K562 (cell line): ENCODE measurements around the gene CASKIN2. TPM values are rescaled to one million over a fixed set of nuclear protein-coding genes. Genes with fewer than 3 reads are reported as not detected.

Experiments used
- ATAC-seq: fragments of 200-7000 bp; cut with Tn5 transposase; 3 replicates; pipeline ENCODE4 v1.9.1; 2020; ENCODE audit warnings: moderate library complexity
- BruUV-seq: library from RNA; stranded (reverse); fragments of 400-500 nt; replicated peaks from 2 replicates; lab custom pipeline; 2021; lab: Mats Ljungman, UMichigan
- CTCF ChIA-PET: fragments of 300-600 bp; formaldehyde crosslinking; extraction: SDS; loops from one replicate; lab custom pipeline; 2021; ENCODE audit warnings: low intra/inter-chr PET ratio; lab: Yijun Ruan, JAX
- POLR2A ChIA-PET: fragments of 300-600, 350-650 bp; sonication (Branson Sonifier 250); formaldehyde crosslinking; extraction: SDS; loops from one replicate; lab custom pipeline; 2021; ENCODE audit warnings: antibody characterized with exemption, inconsistent platforms; lab: Yijun Ruan, JAX
- DNase-seq, 4 experiments: peaks; one replicate each; pipeline versions ENCODE4 v3.0.0 to v3.0.0-alpha.2; 2011 to 2018; ENCODE audit warnings: low spot score in 3 of 4, mixed read lengths in 3 of 4; ENCODE audit errors: extremely low read depth in 1 of 4
- FAIRE-seq: peaks from 2 replicates; lab custom pipeline; 2011; peaks lifted over from hg19 to GRCh38; lab: Jason Lieb, UNC
- H2AFZ ChIP-seq: 2 replicates; pipeline ENCODE4 v1.6.0; 2011; ENCODE audit warnings: low read depth, low read length, control low read depth, inconsistent platforms
- H3K27ac ChIP-seq: fragments of 200-600 bp; 3 replicates; pipeline ENCODE4 v1.8.0; 2011; ENCODE audit warnings: low read depth, mild to moderate bottlenecking, control low read depth, inconsistent platforms, low read length, moderate library complexity, mixed read lengths; ENCODE audit errors: extremely low read depth
- H3K27me3 ChIP-seq, 2 experiments: fragments of 300-600 bp in 1 of 2; 2 replicates in 1 of 2; 3 replicates in 1 of 2; pipeline versions ENCODE4 v1.6.0 to v1.8.0; 2011; ENCODE audit warnings: inconsistent platforms in 2 of 2, low read length in 2 of 2, mild to moderate bottlenecking in 1 of 2, mixed read lengths in 1 of 2, moderate library complexity in 1 of 2; ENCODE audit not compliant: control insufficient read depth in 2 of 2, insufficient read depth in 2 of 2
- H3K36me3 ChIP-seq: fragments of 300-600 bp; 3 replicates; pipeline ENCODE4 v1.8.0; 2011; ENCODE audit warnings: mild to moderate bottlenecking, low read length, inconsistent platforms; ENCODE audit not compliant: control insufficient read depth, insufficient read depth
- H3K4me1 ChIP-seq, 2 experiments: fragments of 200-600 bp in 1 of 2; replicated peaks in 1 of 2; 2 replicates in 1 of 2; 3 replicates in 1 of 2; pipeline versions ENCODE4 v1.5.1 to v1.8.0; 2011; ENCODE audit warnings: inconsistent platforms in 2 of 2, low read length in 2 of 2, mild to moderate bottlenecking in 1 of 2, mixed read lengths in 1 of 2, moderate library complexity in 1 of 2; ENCODE audit not compliant: control insufficient read depth in 2 of 2, insufficient read depth in 2 of 2
- H3K4me2 ChIP-seq: 2 replicates; pipeline ENCODE4 v1.6.1; 2011; ENCODE audit warnings: low read length, control low read depth, inconsistent platforms, mixed read lengths; ENCODE audit not compliant: insufficient read depth
- H3K4me3 ChIP-seq: fragments of 200-600 bp; sonication (generic), shearing (Covaris generic); 2 replicates; pipeline ENCODE4 v1.5.1; 2016; ENCODE audit warnings: control low read depth, inconsistent platforms
- H3K79me2 ChIP-seq: fragments of 200-600 bp; 3 replicates; pipeline ENCODE4 v1.8.0; 2011; ENCODE audit warnings: low read length, inconsistent platforms; ENCODE audit not compliant: control insufficient read depth, insufficient read depth
- H3K9ac ChIP-seq, 2 experiments: 2 replicates each; pipeline versions ENCODE4 v1.6.0 to v1.6.1; 2011; ENCODE audit warnings: low read depth in 2 of 2, low read length in 2 of 2, control low read depth in 1 of 2, inconsistent platforms in 1 of 2, mild to moderate bottlenecking in 1 of 2, mixed read lengths in 1 of 2; ENCODE audit not compliant: insufficient read depth in 1 of 2
- H3K9me1 ChIP-seq: one replicate; pipeline ENCODE4 v1.6.0; 2011; ENCODE audit warnings: inconsistent platforms, mild to moderate bottlenecking, low read length, moderate library complexity; ENCODE audit not compliant: control insufficient read depth, insufficient read depth
- H3K9me3 ChIP-seq: replicated peaks from 2 replicates; pipeline ENCODE4 v1.5.1; 2011; ENCODE audit warnings: low read depth, low read length, inconsistent platforms; ENCODE audit not compliant: control insufficient read depth, insufficient read depth
- H4K20me1 ChIP-seq: replicated peaks from 2 replicates; pipeline ENCODE4 v1.6.1; 2011; ENCODE audit warnings: low read length, inconsistent platforms, mixed read lengths; ENCODE audit not compliant: control insufficient read depth, insufficient read depth
- EHMT2 ChIP-seq: fragments of 450-650 bp; IDR thresholded peaks from 2 replicates; pipeline ENCODE4 v1.6.1; 2018; ENCODE audit warnings: antibody characterized with exemption
- ETV1 ChIP-seq: fragments of 450-650 bp; conservative IDR thresholded peaks from 2 replicates; pipeline ENCODE4 v1.6.1; 2016; ENCODE audit warnings: missing genetic modification characterization, control low read depth, low read depth, missing compliant biosample characterization
- EZH2 ChIP-seq: IDR thresholded peaks from 2 replicates; pipeline ENCODE4 v1.6.1; 2012; ENCODE audit warnings: low read depth, mild to moderate bottlenecking, inconsistent platforms, low read length, borderline replicate concordance
- FOXJ3 ChIP-seq: sonication (generic); formaldehyde crosslinking; IDR thresholded peaks from 2 replicates; pipeline ENCODE4 v1.4.0; 2020; ENCODE audit warnings: mild to moderate bottlenecking, missing genetic modification reagents
- FOXK1 ChIP-seq: sonication (generic); formaldehyde crosslinking; IDR thresholded peaks from 2 replicates; pipeline ENCODE4 v1.8.0; 2022; ENCODE audit warnings: missing genetic modification reagents, mild to moderate bottlenecking, borderline replicate concordance
- ID3 ChIP-seq, 2 experiments: fragments of 250-450 bp in 1 of 2; fragments of 450-650 bp in 1 of 2; sonication (Bioruptor Pico) in 1 of 2; IDR thresholded peaks; 2 replicates each; pipeline versions ENCODE4 v1.6.1 to v1.8.0; 2016 to 2021; ENCODE audit warnings: mild to moderate bottlenecking in 2 of 2, moderate library complexity in 2 of 2, missing compliant biosample characterization in 1 of 2, missing genetic modification characterization in 1 of 2
- ILK ChIP-seq: fragments of 450-650 bp; IDR thresholded peaks from 2 replicates; pipeline ENCODE4 v1.6.1; 2016; ENCODE audit warnings: missing genetic modification characterization, low read depth, mild to moderate bottlenecking, missing compliant biosample characterization, moderate library complexity, borderline replicate concordance
- KDM1A ChIP-seq, 2 experiments: fragments of 450-650 bp; IDR thresholded peaks; 2 replicates each; pipeline ENCODE4 v1.6.1; 2016; ENCODE audit warnings: mild to moderate bottlenecking in 2 of 2
- LARP7 ChIP-seq: fragments of 450-650 bp; IDR thresholded peaks from 2 replicates; pipeline ENCODE4 v1.6.1; 2016
- MTA2 ChIP-seq: fragments of 450-650 bp; IDR thresholded peaks from 2 replicates; pipeline ENCODE4 v1.6.1; 2016; ENCODE audit warnings: low read depth
- NCOA2 ChIP-seq, 2 experiments: fragments of 450-650 bp; IDR thresholded peaks; 2 replicates each; pipeline ENCODE4 v1.6.1; 2018; ENCODE audit warnings: mild to moderate bottlenecking in 2 of 2, moderate library complexity in 1 of 2; ENCODE audit not compliant: partially characterized antibody in 2 of 2
- PHF20 ChIP-seq: fragments of 450-650 bp; IDR thresholded peaks from 2 replicates; pipeline ENCODE4 v1.6.1; 2018; ENCODE audit not compliant: partially characterized antibody
- RAD51 ChIP-seq: fragments of 450-650 bp; IDR thresholded peaks from 2 replicates; pipeline ENCODE4 v1.7.1; 2016; ENCODE audit warnings: low read depth, mild to moderate bottlenecking, borderline replicate concordance
- RFX5 ChIP-seq: IDR thresholded peaks from 2 replicates; pipeline ENCODE4 v1.6.1; 2011; ENCODE audit warnings: low read depth, mild to moderate bottlenecking, improper control_type of control experiment, low read length
- SMAD3 ChIP-seq: fragments of 450-650 bp; formaldehyde crosslinking; conservative IDR thresholded peaks from 2 replicates; pipeline ENCODE4 v1.4.0; 2020; ENCODE audit warnings: mild to moderate bottlenecking
- SP2 ChIP-seq: IDR thresholded peaks from 2 replicates; pipeline ENCODE4 v1.6.1; 2011; ENCODE audit warnings: mild to moderate bottlenecking, low read depth, low read length, moderate library complexity; ENCODE audit not compliant: poor library complexity, severe bottlenecking; ENCODE audit errors: extremely low read depth
- STAT6 ChIP-seq: sonication (generic); formaldehyde crosslinking; IDR thresholded peaks from 2 replicates; pipeline ENCODE4 v1.8.1; 2023; ENCODE audit warnings: mild to moderate bottlenecking, missing genetic modification reagents
- TRIM28 ChIP-seq: fragments of 450-650 bp; IDR thresholded peaks from 2 replicates; pipeline ENCODE4 v1.6.1; 2017
- ZNF12 ChIP-seq: sonication (generic); formaldehyde crosslinking; IDR thresholded peaks from 2 replicates; pipeline ENCODE4 v1.4.0; 2020; ENCODE audit warnings: mild to moderate bottlenecking, missing genetic modification reagents
- WGBS: fragments of 100-300 bp; shearing (Covaris generic); methylation state at CpG from one replicate; pipeline ENCODE4 v1.1.6; 2016; ENCODE audit warnings: low coverage, mixed read lengths; ENCODE audit not compliant: insufficient coverage; ENCODE audit errors: missing lambda C conversion rate; 5-methylcytosine and 5-hydroxymethylcytosine counted together
- in situ Hi-C: fragments of 300-500 bp; cut with MboI; formaldehyde crosslinking; loops from 4 replicates; pipeline ENCODE4 v1.15.0; 2018; ENCODE audit warnings: inconsistent platforms, mixed read lengths
- intact Hi-C: fragments of 100-400 bp; cut with micrococcal nuclease; formaldehyde crosslinking; loops from 2 replicates; pipeline ENCODE4 v1.14.2; 2022
- polyA plus RNA-seq, 8 experiments: library from polyadenylated mRNA; depleted of rRNA in 4 of 8; stranded (reverse) in 5 of 8; unstranded in 3 of 8; fragments of >200 nt; fragmentation: Nextera tagmentation in 2 of 8; fragmentation: Illumina TruSeq in 1 of 8; extraction: Ambion mirVana in 2 of 8; extraction: Trizol in 1 of 8; gene quantifications; 2 replicates each; pipeline versions ENCODE4 v1.2.1 to v1.2.3, GENCODE V29; 2011 to 2014; ENCODE audit warnings: inconsistent platforms in 1 of 8, missing spikeins in 1 of 8
- total RNA-seq, 7 experiments: library from RNA; depleted of rRNA in 6 of 7; stranded (reverse); fragments of >200 nt in 6 of 7; fragmentation: Illumina TruSeq in 2 of 7; extraction: Trizol in 2 of 7; gene quantifications; 2 replicates each; pipeline versions ENCODE4 v1.2.1 to v1.2.3, GENCODE V29; 2011 to 2021; ENCODE audit warnings: low replicate concordance in 1 of 7
- TF ChIP-seq, protein P1 (sequence below): fragments of 450-650 bp; IDR thresholded peaks from 2 replicates; pipeline ENCODE4 v1.6.1; 2016; ENCODE audit warnings: low read depth, mild to moderate bottlenecking, moderate library complexity

The CASKIN2 gene
- total and polyA plus RNA-seq, 9 of the 15 experiments (the other 6 are each of a cell fraction or from before 2014, with no cell fraction given): 0.01 to 12.2 (median 2.1) TPM

GRCh38 chr17:75511270-75511609 is 4.1 kb downstream of the CASKIN2 start:
- no peak overlapping the region for H3K4me3 ChIP-seq
- peaks cover 18 to 79% of the 10 kb centered on the region in 2 experiments for H3K4me1 ChIP-seq
- H3K36me3 ChIP-seq: peaks cover 5% of the 10 kb centered on the region; the same call in 1 of the 3 replicates
- no peak overlapping the region for H3K27ac ChIP-seq
- intact Hi-C loops (no loop called here), in situ Hi-C loops (no loop called here)
- no peaks in the 10 kb centered on the region for H3K9me1 ChIP-seq
- no peak overlapping the region for H2AFZ ChIP-seq
- no peaks in the 10 kb centered on the region; the same call in 2 of the 3 replicates for H3K79me2 ChIP-seq
- ATAC-seq: no peak
- FAIRE-seq: no peak
- peaks cover 11% of the 10 kb centered on the region for H4K20me1 ChIP-seq
- H3K9me3 ChIP-seq: no peaks in the 10 kb centered on the region
- no peaks in the 10 kb centered on the region for H3K27me3 ChIP-seq
- peak overlapping the region in 1 of 2 experiments; percentile 87; a peak in 2 of 4 replicates for H3K9ac ChIP-seq
- DNase-seq: no peak
- ChIA-PET POLR2A (interaction anchor here (2.2 kb wide), 1 partner anchor 8 kb away, joined by 9 read pairs; no protein-coding TSS in a partner anchor), CTCF (no interaction called here)
- BruUV-seq: no TSS peak
- no peak overlapping the region for H3K4me2 ChIP-seq
- 67% methylated on average over 2 of the region's 4 CpGs for WGBS
- TF ChIP-seq SP2 (no peak), NCOA2 (IDR thresholded peaks at IDR 0.05; ENCODE audit: partially characterized antibody in 2 of 2) (no peak), STAT6 (CRISPR knock-in tag) (no peak), FOXK1 (CRISPR knock-in tag) (no peak), KDM1A (IDR thresholded peaks at IDR 0.05) (peak; percentile 75 to 85), EHMT2 (no peak), MTA2 (no peak), FOXJ3 (CRISPR knock-in tag) (no peak), ETV1 (tag) (no peak), PHF20 (no peak), EZH2 (no peak), ILK (no peak), LARP7 (no peak), ID3 (CRISPR knock-in tag; IDR thresholded peaks at IDR 0.05) (no peak), ID3 (tag; IDR thresholded peaks at IDR 0.05) (no peak), ZNF12 (no peak), RFX5 (no peak), RAD51 (no peak), TRIM28 (no peak), SMAD3 (no peak)
- TF ChIP-seq, protein P1, sequence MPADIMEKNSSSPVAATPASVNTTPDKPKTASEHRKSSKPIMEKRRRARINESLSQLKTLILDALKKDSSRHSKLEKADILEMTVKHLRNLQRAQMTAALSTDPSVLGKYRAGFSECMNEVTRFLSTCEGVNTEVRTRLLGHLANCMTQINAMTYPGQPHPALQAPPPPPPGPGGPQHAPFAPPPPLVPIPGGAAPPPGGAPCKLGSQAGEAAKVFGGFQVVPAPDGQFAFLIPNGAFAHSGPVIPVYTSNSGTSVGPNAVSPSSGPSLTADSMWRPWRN: no peak
